Measurements from ENCODE around the gene EXTL1. TPM values are rescaled to one million over a fixed set of nuclear protein-coding genes. Genes with fewer than 3 reads are reported as not detected.

Gene EXTL1
- total and polyA plus RNA-seq, 10 of the 15 experiments (the other 5 are each of a cell fraction or from before 2014, with no cell fraction given): not detected

DNA sequence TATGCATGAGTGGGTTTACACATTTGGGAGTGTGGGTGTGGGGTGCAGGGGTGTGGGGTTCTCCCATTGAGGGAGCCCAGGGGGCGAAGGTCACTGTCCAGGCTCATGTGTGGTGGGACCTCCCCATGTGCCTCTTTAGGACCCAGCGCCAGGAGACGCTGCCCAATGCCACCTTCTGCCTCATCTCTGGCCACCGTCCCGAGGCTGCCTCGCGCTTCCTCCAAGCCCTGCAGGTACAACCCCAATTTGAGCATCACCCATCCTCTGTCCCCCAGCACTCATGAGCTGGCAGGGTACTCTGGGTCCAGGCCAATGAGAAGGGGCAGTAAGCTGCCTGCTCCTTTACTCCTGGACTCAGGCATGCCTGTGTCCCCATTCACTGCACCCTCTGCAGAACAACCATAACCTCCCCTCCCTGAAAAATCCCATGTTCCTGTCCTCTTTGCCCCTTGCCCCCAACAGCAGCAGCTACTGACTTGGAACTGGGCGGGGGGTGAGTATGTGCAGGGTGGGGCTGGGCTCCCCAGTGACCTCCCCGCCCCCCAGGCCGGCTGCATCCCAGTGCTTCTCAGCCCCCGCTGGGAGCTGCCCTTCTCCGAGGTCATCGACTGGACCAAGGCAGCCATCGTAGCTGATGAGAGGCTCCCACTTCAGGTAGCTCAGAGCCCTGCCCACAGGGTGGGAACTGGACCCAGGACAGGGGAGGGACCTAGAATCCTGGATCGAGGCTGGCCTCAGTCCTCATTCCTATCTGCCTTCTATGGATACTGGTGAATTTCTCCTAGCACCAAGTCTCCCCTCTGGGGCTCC lies 7.7 kb downstream of the EXTL1 start:
- ATAC-seq: no peak
- H3K4me1 ChIP-seq (ENCODE audit: control insufficient read depth, insufficient read depth, low read length): no peaks in the 10 kb centered on the region
- RAD21 ChIA-PET (ENCODE audit: unreplicated experiment): interaction anchor here (0.6 to 1.6 kb wide), 5 partner anchors 30 to 194 kb away, joined by 3 to 5 read pairs (median 3); no protein-coding TSS in a partner anchor
- CTCF ChIA-PET: interaction anchor here (0.6 to 1.7 kb wide), 7 partner anchors 11 to 937 kb away, joined by 3 to 7 read pairs (median 4); partner anchors contain the start of gene PAFAH2
- intact Hi-C loops (cut with micrococcal nuclease; ENCODE audit: unreplicated experiment) (no loop called here), in situ Hi-C loops (cut with MboI) (no loop called here)
- 35% methylated on average over 15 of the region's 15 CpGs for WGBS (ENCODE audit: insufficient coverage, insufficient replicate concordance, low lambda C conversion rate, missing lambda C conversion rate)
- FAIRE-seq: no peak
- no peaks in the 10 kb centered on the region for H4K20me1 ChIP-seq (ENCODE audit: control insufficient read depth, insufficient read depth)
- SMC1A ChIA-PET (ENCODE audit: uncharacterized antibody, unreplicated experiment): interaction anchor here (1.3 kb wide), 1 partner anchor 14 kb away, joined by 5 read pairs; no protein-coding TSS in a partner anchor
- no peak overlapping the region for H3K4me3 ChIP-seq
- POLR2A ChIA-PET: interaction anchor here (0.6 to 1.2 kb wide), 2 partner anchors 116 to 134 kb away, joined by 3 to 4 read pairs; no protein-coding TSS in a partner anchor
- no TSS peak for BruUV-seq (replicated peaks)
- no peak for DNase-seq (ENCODE audit: low read depth, low spot score)
- H3K27ac ChIP-seq (ENCODE audit: control insufficient read depth, insufficient read depth): no peak overlapping the region
- H3K9me3 ChIP-seq (replicated peaks; ENCODE audit: control insufficient read depth, insufficient read depth, low read length): 0 out of 3 replicates have a peak, but pooled peaks cover 2% of the 10 kb centered on the region
- no peaks in the 10 kb centered on the region for H3K36me3 ChIP-seq (ENCODE audit: control insufficient read depth in 2 of 2, insufficient read depth in 2 of 2, low read length in 1 of 2)
- H3K27me3 ChIP-seq (replicated peaks in 1 of 2; ENCODE audit: control insufficient read depth in 2 of 2, insufficient read depth in 2 of 2, low read length in 1 of 2): no peaks in the 10 kb centered on the region; a peak in 2 of 4 replicates
- H3K4me2 ChIP-seq (ENCODE audit: control insufficient read depth, insufficient read depth): no peak overlapping the region
- H3K79me2 ChIP-seq (ENCODE audit: control insufficient read depth, insufficient read depth, low read length): no peaks in the 10 kb centered on the region
- H2AFZ ChIP-seq (ENCODE audit: control insufficient read depth, low read depth, low read length): no peak overlapping the region
- no peak overlapping the region for H3K9ac ChIP-seq (ENCODE audit: control insufficient read depth, insufficient read depth, low read length)
- TF ChIP-seq, protein P1, sequence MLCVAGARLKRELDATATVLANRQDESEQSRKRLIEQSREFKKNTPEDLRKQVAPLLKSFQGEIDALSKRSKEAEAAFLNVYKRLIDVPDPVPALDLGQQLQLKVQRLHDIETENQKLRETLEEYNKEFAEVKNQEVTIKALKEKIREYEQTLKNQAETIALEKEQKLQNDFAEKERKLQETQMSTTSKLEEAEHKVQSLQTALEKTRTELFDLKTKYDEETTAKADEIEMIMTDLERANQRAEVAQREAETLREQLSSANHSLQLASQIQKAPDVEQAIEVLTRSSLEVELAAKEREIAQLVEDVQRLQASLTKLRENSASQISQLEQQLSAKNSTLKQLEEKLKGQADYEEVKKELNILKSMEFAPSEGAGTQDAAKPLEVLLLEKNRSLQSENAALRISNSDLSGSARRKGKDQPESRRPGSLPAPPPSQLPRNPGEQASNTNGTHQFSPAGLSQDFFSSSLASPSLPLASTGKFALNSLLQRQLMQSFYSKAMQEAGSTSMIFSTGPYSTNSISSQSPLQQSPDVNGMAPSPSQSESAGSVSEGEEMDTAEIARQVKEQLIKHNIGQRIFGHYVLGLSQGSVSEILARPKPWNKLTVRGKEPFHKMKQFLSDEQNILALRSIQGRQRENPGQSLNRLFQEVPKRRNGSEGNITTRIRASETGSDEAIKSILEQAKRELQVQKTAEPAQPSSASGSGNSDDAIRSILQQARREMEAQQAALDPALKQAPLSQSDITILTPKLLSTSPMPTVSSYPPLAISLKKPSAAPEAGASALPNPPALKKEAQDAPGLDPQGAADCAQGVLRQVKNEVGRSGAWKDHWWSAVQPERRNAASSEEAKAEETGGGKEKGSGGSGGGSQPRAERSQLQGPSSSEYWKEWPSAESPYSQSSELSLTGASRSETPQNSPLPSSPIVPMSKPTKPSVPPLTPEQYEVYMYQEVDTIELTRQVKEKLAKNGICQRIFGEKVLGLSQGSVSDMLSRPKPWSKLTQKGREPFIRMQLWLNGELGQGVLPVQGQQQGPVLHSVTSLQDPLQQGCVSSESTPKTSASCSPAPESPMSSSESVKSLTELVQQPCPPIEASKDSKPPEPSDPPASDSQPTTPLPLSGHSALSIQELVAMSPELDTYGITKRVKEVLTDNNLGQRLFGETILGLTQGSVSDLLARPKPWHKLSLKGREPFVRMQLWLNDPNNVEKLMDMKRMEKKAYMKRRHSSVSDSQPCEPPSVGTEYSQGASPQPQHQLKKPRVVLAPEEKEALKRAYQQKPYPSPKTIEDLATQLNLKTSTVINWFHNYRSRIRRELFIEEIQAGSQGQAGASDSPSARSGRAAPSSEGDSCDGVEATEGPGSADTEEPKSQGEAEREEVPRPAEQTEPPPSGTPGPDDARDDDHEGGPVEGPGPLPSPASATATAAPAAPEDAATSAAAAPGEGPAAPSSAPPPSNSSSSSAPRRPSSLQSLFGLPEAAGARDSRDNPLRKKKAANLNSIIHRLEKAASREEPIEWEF (IDR thresholded peaks at IDR 0.05; ENCODE audit: insufficient replicate concordance, low read depth, low read length): no peak
- TF ChIP-seq, protein P2, sequence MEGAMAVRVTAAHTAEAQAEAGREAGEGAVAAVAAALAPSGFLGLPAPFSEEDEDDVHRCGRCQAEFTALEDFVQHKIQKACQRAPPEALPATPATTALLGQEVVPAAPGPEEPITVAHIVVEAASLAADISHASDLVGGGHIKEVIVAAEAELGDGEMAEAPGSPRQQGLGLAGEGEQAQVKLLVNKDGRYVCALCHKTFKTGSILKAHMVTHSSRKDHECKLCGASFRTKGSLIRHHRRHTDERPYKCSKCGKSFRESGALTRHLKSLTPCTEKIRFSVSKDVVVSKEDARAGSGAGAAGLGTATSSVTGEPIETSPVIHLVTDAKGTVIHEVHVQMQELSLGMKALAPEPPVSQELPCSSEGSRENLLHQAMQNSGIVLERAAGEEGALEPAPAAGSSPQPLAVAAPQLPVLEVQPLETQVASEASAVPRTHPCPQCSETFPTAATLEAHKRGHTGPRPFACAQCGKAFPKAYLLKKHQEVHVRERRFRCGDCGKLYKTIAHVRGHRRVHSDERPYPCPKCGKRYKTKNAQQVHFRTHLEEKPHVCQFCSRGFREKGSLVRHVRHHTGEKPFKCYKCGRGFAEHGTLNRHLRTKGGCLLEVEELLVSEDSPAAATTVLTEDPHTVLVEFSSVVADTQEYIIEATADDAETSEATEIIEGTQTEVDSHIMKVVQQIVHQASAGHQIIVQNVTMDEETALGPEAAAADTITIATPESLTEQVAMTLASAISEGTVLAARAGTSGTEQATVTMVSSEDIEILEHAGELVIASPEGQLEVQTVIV (IDR thresholded peaks at IDR 0.05; ENCODE audit: borderline replicate concordance, partially characterized antibody): no peak
- TF ChIP-seq NFYA (IDR thresholded peaks at IDR 0.05; ENCODE audit: borderline replicate concordance, low read depth, low read length) (no peak), MEF2A (IDR thresholded peaks at IDR 0.05; ENCODE audit: insufficient read depth, low read depth, low read length) (no peak), ATF7 (IDR thresholded peaks at IDR 0.05; ENCODE audit: low read depth) (no peak), CEBPB (IDR thresholded peaks at IDR 0.05; ENCODE audit: borderline replicate concordance in 1 of 2, low read depth in 2 of 2, low read length in 2 of 2) (no peak)
- TF ChIP-seq, protein P3, sequence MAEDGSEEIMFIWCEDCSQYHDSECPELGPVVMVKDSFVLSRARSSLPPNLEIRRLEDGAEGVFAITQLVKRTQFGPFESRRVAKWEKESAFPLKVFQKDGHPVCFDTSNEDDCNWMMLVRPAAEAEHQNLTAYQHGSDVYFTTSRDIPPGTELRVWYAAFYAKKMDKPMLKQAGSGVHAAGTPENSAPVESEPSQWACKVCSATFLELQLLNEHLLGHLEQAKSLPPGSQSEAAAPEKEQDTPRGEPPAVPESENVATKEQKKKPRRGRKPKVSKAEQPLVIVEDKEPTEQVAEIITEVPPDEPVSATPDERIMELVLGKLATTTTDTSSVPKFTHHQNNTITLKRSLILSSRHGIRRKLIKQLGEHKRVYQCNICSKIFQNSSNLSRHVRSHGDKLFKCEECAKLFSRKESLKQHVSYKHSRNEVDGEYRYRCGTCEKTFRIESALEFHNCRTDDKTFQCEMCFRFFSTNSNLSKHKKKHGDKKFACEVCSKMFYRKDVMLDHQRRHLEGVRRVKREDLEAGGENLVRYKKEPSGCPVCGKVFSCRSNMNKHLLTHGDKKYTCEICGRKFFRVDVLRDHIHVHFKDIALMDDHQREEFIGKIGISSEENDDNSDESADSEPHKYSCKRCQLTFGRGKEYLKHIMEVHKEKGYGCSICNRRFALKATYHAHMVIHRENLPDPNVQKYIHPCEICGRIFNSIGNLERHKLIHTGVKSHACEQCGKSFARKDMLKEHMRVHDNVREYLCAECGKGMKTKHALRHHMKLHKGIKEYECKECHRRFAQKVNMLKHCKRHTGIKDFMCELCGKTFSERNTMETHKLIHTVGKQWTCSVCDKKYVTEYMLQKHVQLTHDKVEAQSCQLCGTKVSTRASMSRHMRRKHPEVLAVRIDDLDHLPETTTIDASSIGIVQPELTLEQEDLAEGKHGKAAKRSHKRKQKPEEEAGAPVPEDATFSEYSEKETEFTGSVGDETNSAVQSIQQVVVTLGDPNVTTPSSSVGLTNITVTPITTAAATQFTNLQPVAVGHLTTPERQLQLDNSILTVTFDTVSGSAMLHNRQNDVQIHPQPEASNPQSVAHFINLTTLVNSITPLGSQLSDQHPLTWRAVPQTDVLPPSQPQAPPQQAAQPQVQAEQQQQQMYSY (CRISPR knock-in tag; IDR thresholded peaks at IDR 0.05): no peak

All from GM12878 (cell line).